LNCAP (cell line): Measurements from ENCODE around the gene CHFR.

Experiments used
- CTCF ChIP-seq: fragments of 450-650 bp; IDR thresholded peaks from 2 replicates; pipeline ENCODE4 v1.5.1; 2017; ENCODE audit warnings: mild to moderate bottlenecking

CHFR gene

GRCh38 chr12:132869551-132869950 is 17.9 kb downstream of the CHFR start:
- no peak for TF ChIP-seq CTCF

GRCh38 chr12:132866251-132866828 is 21.1 kb downstream of the CHFR start:
- no peak for TF ChIP-seq CTCF

- no peak for TF ChIP-seq CTCF
Measured at GRCh38 chr12:132861558-132861957, 25.8 kb downstream of the CHFR start.

GRCh38 chr12:132858718-132859266 is 28.6 kb downstream of the CHFR start:
- no peak for TF ChIP-seq CTCF

GRCh38 chr12:132856581-132856980 is 30.8 kb downstream of the CHFR start:
- TF ChIP-seq CTCF, result no peak

GRCh38 chr12:132853285-132854092 is 33.9 kb downstream of the CHFR start:
- no peak for TF ChIP-seq CTCF

- TF ChIP-seq CTCF, result no peak
Measured at GRCh38 chr12:132852496-132852895, 34.9 kb downstream of the CHFR start.
